NCI-H510A treated with DMSO at 0.1 percent for 48 hours (cell line): ENCODE results near the gene EHBP1L1.
A peak's percentile ranks its signal among the peaks of the same experiment; 100 is the strongest.

Experiments
- DNase-seq: peaks from one replicate; lab custom pipeline; 2025; lab: John Stamatoyannopoulos, UW

Gene EHBP1L1

DNA sequence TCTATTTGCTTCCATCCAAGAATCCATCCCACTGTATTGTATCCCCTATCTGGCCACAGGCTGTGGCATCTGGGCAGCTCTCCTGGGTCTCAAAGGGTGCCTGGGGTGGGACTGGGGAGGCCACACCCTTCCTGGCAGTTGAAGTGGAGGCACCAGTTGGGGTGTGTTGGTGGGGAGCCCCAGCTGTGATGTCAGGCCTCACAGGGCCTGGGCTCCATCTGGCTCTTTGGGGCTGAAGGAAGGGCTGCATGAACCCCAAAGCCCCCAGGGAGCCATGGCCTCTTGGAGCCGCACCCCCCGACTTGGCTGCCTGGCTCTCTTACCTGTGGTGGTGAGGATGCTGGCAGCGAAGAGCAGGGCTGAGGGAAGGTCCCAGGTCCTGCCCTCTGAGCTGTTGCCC, 19.3 kb downstream of the EHBP1L1 start:
- DNase-seq = no peak

DNA sequence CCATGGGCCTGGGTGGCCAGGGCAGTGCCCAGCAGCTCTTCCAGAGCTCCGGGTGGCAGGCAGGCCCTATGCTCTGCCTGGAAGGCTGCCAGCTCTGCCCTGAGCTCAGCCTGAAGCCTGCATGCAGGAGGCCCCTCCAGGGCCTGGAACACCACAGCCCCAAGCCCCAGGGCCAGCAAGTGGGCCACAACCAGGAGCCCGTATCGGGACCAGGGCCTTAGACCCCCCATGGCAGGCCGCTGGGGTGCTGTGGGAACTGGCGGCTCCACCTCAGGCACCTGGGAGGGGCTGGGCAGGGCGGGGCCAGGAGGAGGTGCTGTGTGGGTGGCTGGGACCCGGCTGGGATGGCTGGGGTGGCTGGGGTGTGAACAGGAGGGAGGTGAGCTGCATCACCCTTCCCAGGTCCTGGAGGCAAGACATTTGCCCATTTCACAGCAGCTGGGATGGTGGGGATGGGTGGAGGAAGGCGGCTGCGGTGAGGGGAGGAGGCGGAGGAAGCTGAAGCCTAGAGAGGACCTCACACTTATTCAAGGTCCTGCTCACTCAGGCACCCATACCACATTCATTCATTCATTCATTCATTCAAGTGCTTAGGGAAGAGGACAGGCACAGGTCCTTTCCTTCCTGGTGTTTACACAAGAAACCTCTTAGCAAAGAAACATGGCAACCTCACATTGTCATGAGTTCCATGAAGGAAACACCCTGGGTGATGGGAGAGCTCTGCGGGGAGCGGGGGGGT, 19.9 kb downstream of the EHBP1L1 start, which contains the start of gene KCNK7:
TSS of gene KCNK7 (minus strand) at position 258 of the 739 bp plus-strand sequence. CDS start at position 230, 28 bp downstream.
- no peak for DNase-seq

GRCh38 chr11:65596520-65596919, 20.7 kb downstream of the EHBP1L1 start:
- no peak for DNase-seq

DNA sequence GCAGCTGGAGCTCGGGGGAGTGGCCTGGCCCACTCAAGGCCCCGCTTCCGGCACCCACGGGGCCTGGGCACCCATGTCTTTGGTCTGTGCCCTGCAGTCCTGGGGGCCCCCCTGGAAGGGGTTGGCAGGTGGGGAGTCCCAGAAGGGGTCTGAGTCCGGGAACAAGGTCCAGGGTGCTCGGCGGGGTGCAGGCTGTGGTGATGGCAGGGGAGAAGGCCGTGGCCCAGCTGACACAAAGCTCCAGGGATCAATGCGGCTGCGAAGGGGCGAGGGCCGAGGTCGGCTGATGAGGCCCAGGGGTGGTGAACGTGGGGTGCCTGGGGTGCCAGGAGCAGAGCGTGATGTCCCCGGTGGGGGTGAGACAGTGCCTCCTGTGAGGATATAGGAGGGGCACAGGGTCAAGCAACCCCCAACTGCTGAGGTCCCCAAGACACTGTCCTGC, 22.4 kb downstream of the EHBP1L1 start:
- no peak for DNase-seq

GRCh38 chr11:65599216-65599954, 23.5 kb downstream of the EHBP1L1 start:
- no peak for DNase-seq

DNA sequence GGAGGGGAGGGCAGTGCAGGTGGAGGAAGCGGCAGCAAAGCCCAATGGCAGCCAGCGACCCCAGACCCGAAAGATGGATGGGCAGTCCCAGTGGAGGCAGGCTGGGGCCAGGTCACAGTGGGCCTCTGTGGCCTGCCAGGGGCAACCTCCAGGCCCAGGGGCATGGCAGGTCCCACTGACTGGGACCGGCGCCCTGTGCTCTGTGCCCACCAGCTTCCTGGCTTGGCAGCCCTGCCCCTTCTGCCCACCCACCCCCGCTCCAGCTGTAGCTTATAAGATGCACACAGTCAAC, 24.0 kb downstream of the EHBP1L1 start:
- no peak for DNase-seq

DNA sequence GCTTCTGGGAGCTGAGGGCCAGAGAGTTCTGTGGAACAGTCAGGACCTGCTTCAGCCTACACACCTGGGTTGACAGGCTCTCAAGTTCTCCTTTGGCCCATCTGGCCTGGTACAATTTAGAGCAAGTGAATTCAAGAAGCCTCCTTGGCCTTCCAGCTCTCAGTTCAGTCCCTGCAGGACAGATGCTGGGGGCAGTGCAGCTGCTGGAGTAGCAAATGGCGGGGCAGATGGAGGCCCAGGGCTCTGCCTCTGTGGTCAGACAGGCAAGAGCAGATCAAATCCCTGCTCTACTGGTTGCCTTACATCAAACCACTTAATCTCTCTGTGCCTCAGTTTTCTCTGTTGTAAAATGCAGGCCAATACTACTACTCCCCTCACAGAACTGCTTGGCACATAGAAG, 28.4 kb downstream of the EHBP1L1 start:
- no peak for DNase-seq

DNA sequence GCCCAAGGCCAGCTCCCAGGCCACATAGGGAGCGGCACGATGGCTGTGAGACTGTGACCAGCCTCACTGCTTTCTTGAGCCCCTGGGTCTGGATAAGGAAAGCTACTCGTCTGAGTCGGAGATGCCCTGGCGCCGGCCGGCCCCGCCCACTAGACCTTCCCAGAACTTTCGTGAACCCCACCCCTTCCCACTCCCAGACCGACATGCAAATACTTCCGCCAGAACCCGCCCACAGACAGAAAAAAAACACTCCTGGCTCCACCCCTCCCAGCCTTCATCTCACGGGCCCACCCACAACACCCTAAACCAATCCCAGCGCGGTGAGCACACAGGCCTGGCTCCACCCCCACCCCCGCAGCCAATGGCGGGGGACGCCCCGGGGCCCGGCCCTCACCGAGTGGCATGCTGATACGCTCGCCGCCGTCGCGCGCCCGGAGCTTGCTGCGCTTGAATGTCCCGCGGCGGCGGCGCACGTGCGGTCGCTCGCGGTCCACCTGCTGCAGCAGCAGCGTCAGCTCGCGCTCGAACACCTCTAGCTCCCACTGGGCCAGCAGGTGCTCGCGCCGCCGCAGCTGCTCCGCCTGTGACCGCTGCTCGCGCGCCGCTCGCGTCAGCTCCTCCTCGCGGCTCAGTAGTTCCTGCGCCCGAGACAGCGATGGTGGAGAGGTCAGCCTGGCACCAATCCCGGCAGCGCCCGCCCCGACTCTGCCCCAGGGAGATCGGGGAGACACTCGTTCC, 31.2 kb downstream of the EHBP1L1 start:
- DNase-seq = no peak

GRCh38 chr11:65607614-65608426, 32.0 kb downstream of the EHBP1L1 start:
- no peak for DNase-seq

DNA sequence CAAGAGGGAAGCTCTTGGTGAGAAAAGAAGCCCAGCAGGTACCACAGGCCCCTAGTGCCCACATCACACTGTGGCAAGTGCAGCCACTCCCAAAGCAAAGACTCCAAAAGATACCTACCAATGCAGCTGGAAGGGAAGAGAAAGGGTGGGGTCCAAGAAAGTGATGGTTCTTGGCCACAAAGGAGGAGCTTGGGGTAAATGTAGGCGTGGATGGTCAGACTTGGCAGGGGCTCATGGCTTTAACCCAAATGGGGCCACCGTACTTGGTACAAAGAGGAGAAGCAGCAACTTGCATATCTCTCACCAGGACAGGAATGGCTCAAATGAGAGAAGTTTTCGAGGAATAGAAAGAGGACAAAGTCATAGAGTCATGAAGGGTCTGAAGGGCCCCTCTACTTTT, 33.4 kb downstream of the EHBP1L1 start:
- no peak for DNase-seq

GRCh38 chr11:65609665-65610064, 33.8 kb downstream of the EHBP1L1 start:
- DNase-seq = no peak

- DNase-seq = no peak
Observed at GRCh38 chr11:65610404-65610803, 34.6 kb downstream of the EHBP1L1 start.

GRCh38 chr11:65611028-65611757, 35.3 kb downstream of the EHBP1L1 start:
- DNase-seq = no peak

DNA sequence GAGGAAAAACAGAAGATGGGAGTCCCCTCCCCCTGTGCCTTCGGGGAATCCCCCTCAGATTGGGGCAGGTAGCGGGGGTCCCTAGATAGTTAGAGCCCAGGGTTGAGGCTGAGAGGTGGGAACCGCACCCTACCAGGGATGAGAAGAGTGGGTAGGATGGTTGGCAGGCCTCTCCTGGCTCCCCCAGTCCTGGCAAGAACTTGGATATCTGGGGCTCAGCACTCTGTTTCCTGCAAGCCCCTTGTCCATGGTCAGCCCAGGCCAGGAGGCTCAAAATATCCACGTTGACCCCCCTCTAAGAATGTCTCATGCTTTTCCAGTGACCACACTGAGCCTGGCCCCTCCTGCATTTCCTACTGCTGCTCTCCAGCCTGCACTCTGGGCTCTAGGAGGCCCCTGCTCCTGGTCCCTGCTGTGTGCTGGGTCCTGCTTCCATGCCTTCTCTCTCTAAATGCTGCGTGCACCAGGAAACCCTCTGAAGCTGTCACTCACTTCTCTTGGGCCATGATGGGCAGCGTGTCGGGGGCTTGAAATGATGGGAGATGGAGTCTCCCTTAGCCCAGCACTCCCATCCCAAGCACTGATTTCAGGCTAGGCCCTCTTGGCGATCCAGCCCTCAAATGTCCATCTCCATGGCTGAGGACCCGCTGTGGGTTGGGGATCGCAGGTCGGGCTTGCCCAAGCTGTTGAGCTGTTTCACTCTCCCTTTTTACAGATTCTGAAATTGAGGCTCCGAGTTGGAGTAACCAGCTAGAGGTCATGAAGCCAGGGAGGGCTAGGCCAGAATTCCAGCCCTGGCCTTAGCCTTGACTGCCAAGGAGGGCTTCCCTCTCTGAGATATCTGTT, 36.1 kb downstream of the EHBP1L1 start:
- DNase-seq = no peak

GRCh38 chr11:65612691-65613090, 36.8 kb downstream of the EHBP1L1 start:
- DNase-seq = no peak

- no peak for DNase-seq
Observed at GRCh38 chr11:65613091-65613928, 37.5 kb downstream of the EHBP1L1 start.

GRCh38 chr11:65615229-65615949, 39.5 kb downstream of the EHBP1L1 start, which contains the start of gene PCNX3:
Gene PCNX3 (plus strand): TSS chr11:65615776. CDS start chr11:65616312, 536 bp downstream.
- peak; percentile 100 for DNase-seq

DNA sequence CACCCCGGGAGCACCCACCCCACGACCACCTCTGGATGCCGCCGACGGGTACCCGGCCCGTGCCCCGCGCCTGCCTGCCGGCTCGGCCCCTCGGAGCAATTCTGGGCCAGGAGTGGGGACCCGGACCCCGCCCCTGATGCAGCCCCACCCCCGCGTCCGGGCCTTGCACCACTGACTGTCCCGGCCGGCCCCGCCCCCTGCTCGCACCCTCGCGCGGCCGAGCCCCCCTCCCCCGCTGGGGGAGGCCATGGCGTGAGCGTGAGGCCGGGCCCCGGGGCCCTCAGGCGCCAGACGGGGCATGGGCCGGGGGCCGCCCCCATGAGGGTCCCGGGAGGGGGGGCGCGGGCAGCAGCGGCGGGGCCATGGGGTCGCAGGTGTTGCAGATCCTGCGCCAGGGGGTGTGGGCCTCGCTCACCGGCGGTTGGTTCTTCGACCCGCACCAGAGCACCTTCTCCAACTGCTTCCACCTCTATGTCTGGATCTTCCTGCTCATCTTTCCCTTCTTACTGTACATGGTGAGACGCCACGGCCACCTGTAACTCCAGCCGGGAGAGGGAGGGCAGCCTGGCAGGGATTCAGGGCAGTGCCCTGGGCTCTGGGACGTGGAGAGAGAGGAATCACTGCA, 40.2 kb downstream of the EHBP1L1 start:
- DNase-seq = no peak
